ENCODE results near the gene ADK.

ADK gene

GRCh38 chr10:74371696-74372095, 220.7 kb downstream of the ADK start:
- DNase-seq, result no peak

- no peak for DNase-seq
Observed at GRCh38 chr10:74373059-74373458, 222.0 kb downstream of the ADK start.

GRCh38 chr10:74377476-74377875, 226.5 kb downstream of the ADK start:
- no peak for DNase-seq

GRCh38 chr10:74379474-74379873, 228.5 kb downstream of the ADK start:
- DNase-seq, result no peak

- DNase-seq, result no peak
Observed at GRCh38 chr10:74380795-74381194, 229.8 kb downstream of the ADK start.

- DNase-seq, result no peak
Observed at GRCh38 chr10:74381291-74381853, 230.4 kb downstream of the ADK start.

GRCh38 chr10:74382663-74383062, 231.6 kb downstream of the ADK start:
- DNase-seq, result no peak

GRCh38 chr10:74383642-74384041, 232.6 kb downstream of the ADK start:
- DNase-seq, result no peak

GRCh38 chr10:74384615-74385183, 233.7 kb downstream of the ADK start:
- DNase-seq, result no peak

GRCh38 chr10:74388801-74389200, 237.8 kb downstream of the ADK start:
- DNase-seq, result no peak

- DNase-seq, result no peak
Observed at GRCh38 chr10:74391786-74392185, 240.8 kb downstream of the ADK start.

- DNase-seq, result no peak
Observed at GRCh38 chr10:74394416-74394969, 243.5 kb downstream of the ADK start.

- DNase-seq, result no peak
Observed at GRCh38 chr10:74400186-74400585, 249.2 kb downstream of the ADK start.

GRCh38 chr10:74406006-74406405, 255.0 kb downstream of the ADK start:
- DNase-seq, result no peak

- DNase-seq, result no peak
Observed at GRCh38 chr10:74415146-74415839, 264.3 kb downstream of the ADK start.

GRCh38 chr10:74417397-74417796, 266.4 kb downstream of the ADK start:
- no peak for DNase-seq

GRCh38 chr10:74418285-74418872, 267.4 kb downstream of the ADK start:
- no peak for DNase-seq

GRCh38 chr10:74419491-74419951, 268.5 kb downstream of the ADK start:
- no peak for DNase-seq

- DNase-seq, result no peak
Observed at GRCh38 chr10:74419958-74420375, 268.9 kb downstream of the ADK start.

- DNase-seq, result no peak
Observed at GRCh38 chr10:74424565-74424964, 273.5 kb downstream of the ADK start.

GRCh38 chr10:74425456-74426001, 274.5 kb downstream of the ADK start:
- DNase-seq, result no peak

GRCh38 chr10:74431816-74432215, 280.8 kb downstream of the ADK start:
- DNase-seq, result no peak

- DNase-seq, result no peak
Observed at GRCh38 chr10:74432841-74433594, 282.0 kb downstream of the ADK start.

Data from activated CD4-positive, alpha-beta T cell treated with anti-CD3 and anti-CD28 coated beads for 1 hour (primary cell).